Myocyte (in vitro differentiated cells): ENCODE results near the gene CMSS1. TPM values are rescaled to one million over a fixed set of nuclear protein-coding genes. Genes with fewer than 3 reads are reported as not detected.

ENCODE experiments used
- DNase-seq: peaks from one replicate; pipeline ENCODE4 v3.0.0-alpha.2; 2012; ENCODE audit warnings: low read depth
- total RNA-seq: library from RNA; depleted of rRNA; stranded (reverse); fragments of >200 nt; gene quantifications from 2 replicates; pipeline ENCODE4 v1.2.3, GENCODE V29; 2014

Gene CMSS1
- total RNA-seq, 1 donor from 2014 or later: 27.2 TPM

DNA sequence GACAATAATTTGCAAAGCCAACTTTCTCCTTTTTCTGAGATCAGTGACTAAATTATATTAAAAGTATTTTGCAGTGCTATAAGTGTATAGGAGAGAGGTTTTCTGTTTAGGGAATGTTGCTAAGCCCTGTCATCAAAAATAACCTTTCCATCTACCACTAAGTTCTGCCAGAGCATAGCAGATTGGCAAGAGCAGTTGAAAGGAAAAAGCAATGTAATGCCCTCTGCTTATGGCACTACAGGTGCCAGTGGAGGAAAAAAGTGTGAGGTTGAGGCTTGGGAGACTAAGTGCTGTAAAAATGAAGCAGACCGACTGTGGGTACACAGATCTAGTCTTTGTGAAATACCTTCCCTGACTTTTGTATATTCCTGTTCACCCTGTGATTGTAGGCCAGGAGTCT lies 285.1 kb downstream of the CMSS1 start:
- DNase-seq: no peak

DNA sequence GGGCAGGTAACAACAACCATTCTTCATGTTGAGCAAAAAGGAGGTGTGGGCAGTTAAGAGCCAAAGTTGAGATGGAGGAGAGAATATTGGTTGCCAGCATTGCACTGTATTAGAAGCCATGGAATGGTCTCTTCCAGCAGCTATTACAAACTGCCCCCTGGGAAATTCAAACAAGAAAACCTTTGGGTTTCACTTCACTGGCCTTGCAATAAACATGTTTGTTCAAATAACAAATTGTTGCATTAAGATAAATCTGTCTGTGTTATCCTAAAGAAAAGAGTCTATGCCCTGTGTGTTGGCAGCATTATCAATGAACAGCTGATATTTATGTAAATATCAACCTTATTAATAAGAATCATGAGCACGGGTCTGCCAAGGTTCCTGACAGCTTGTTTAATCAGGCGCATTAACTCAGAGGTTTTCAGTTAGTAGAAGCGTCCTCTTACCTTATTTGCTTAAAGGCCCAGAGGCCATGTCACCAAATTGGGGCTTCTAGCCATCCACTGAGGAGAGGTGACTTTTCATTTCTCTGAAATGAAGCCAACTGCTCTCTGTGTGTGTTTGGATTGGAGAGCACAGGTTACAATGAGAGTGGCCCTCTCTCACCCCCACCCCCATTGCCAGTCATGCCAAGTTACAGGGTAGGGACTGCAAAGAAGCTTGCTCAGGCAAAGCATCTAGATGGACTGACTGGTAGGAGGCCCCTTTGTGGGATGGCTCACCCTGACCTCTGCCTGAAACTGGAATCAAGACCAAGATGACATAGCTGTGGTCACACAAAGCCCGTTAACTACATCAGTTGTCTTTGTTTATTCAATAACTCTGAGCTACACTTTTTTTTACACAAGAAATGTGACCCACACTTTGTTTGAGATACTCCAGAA lies 286.1 kb downstream of the CMSS1 start:
- peak; percentile 87 for DNase-seq

GRCh38 chr3:100104442-100104798 lies 286.8 kb downstream of the CMSS1 start:
- no peak for DNase-seq

GRCh38 chr3:100104817-100105413 lies 287.3 kb downstream of the CMSS1 start:
- no peak for DNase-seq

- no peak for DNase-seq
Observed at GRCh38 chr3:100105501-100105900, 287.8 kb downstream of the CMSS1 start.

DNA sequence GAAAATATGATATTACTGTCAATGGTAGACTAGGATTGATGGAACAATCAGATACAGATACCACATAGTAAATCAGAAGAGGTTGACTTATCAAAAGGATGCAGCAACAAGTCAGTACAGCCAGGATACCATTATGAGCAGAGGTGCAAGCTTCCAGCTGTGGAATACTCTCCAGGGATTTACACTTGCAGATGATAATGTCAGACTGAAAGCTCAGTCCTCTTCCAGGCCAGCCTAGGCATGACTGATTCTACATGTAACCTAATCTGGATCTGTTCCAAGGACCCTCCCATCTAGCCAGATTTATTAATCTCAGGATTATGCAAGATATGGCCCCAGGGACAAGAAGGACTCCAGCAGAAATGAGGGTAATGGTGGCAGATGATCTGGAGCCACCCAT lies 288.4 kb downstream of the CMSS1 start:
- no peak for DNase-seq

DNA sequence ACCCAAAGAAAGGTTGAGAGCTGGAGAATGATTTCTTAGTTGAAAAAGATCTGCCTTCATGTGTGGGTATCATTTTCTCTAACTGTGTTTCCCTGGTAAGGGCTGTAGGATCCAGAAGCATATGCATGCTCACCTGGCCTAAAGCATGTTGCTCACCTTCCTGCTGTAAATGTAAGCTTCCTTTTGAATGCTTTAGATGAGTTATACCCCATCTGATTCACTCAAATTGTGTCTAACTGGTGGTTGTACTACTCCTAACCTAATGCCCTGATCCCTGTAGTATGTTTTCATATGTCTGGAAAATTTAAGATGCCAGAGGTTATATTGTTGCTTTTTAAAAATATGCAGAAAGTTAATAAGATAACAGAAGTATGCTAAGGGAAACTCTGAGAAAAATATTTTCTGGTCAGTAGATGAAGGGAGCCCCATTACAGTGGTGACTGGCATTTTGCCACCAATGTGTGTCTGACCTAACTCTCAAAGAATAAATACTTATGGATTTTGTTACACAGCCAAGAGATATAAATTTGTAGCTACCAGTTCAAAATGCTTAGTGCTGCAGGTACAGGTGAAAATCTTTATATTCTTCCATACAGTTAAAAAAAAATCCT lies 289.0 kb downstream of the CMSS1 start:
- DNase-seq: no peak

- no peak for DNase-seq
Observed at GRCh38 chr3:100107221-100107814, 289.7 kb downstream of the CMSS1 start.

DNA sequence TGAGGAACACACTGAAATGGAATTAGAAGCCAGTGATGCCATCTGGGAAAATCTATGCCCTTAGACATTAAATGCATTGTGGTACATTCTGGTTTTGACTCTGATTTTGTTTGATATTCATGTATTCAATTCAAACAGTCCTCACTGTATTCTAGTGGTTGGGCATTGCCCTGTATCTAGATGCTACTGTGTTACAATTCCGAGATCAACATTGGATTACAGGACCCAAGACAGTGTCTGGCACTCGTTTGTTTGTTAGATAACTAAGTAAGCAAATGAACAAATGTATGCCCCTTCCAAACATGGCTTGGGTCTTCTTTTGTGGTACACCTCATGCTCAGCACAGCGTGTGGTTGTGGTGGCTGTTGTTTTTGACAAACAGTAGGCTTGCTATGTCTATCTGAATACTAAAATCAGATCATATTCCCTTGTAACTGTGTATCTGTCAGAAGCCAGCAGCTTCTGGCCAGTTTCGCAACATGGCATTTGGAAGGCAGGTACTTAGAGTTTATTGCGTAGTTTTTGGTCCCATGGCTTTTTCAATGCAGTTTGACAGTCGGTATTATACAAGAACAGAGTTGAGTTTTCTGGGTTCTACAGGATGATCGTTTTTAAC lies 290.9 kb downstream of the CMSS1 start:
- peak; percentile 57 for DNase-seq

DNA sequence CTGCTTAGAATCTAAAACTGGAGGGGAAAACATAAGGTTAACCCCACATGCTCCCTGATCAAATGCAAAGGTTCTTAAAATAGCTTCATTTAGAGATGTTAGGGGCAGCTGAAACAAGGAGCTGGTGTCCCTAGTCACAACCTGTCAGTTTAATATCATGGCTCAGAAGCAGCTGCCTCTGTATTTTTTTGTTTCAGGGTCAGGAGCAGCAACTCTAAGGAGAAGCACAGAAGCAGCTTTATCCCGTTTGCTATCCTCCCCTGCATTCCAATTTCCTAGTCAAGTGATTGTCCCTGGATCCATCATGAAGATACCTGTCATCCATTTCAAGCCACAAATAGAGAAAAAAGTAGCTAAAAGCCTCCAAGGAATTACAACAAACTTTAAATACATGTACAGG lies 292.5 kb downstream of the CMSS1 start:
- peak; percentile 72 for DNase-seq

DNA sequence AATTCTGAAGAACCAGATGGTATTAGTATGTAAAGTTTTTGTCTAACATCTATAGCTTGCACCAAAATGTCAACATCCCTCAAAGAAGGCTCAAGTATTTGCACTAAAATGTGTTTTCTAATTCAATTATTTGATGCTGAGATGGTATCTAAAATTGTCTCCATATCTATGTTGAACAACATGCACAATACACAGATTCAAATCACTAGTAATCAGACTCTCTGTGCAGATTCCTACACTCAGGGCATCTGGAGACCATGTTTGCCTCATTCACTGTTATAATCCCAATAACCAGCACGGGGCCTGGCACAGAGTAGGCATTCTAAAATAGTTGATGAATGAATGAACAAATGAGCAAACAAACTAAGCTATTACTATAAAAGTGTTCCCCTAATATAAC lies 294.1 kb downstream of the CMSS1 start:
- no peak for DNase-seq

GRCh38 chr3:100113723-100114412 lies 296.2 kb downstream of the CMSS1 start:
- DNase-seq: no peak

- DNase-seq: peak; percentile 62
Observed at GRCh38 chr3:100114413-100115030, 296.9 kb downstream of the CMSS1 start, which contains the start of gene FILIP1L. Gene FILIP1L, minus strand, starts transcription at chr3:100114501.

DNA sequence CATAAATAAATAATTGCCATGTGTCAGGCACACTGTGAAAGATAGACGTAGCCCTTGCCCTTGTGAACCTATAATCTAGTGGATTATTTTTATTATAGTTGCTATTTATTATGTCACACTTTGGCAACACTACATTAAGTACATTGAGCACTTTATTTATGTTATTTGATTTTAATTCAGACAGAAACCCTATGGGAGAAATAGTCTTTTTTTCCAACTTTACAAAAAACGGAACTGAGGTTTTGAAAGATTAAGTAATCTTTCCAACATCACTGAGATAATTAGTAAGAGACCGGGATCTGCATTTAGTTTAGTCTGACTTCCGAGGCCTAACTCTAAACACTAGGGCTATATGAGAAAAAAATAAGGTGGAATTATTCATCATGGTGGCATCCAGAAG lies 299.4 kb downstream of the CMSS1 start:
- no peak for DNase-seq

DNA sequence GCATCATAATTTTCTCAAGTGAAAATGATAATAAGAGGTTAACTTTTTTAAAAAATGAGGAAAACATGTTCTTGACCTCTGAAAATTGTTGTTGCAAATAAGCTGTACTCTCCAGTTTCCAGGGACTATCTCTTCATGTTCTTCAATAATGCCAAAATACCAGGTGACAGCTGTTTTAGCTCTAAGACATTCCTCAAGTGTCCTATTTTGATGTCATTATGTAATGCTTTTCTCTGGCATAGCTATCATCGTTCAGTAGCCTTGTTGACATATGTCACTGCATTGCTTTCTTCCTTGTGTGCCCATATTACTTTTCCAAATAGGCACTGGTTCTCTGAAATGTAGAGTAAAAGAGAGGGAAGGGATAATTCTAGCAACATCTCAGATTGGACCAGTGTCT lies 302.4 kb downstream of the CMSS1 start:
- peak; percentile 78 for DNase-seq

DNA sequence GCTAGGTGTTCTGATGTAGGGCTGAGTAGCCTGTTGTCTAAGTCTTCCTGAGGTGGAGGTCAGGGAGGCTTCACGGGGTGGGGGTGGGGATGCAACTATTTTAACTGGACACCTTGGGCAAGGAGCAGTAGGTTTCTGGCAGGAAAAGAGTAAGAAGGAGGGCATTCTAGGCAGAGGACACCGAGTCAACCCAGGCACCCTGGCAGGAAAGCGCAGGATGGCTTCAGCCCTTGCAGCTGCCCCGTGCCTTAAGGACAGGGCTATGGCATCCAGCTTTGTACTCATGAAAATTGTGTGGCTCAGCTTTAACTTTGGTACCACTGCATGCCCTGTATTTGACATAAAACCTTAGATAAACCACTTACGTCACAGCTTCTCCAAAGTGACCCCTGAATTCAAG lies 303.0 kb downstream of the CMSS1 start:
- no peak for DNase-seq

DNA sequence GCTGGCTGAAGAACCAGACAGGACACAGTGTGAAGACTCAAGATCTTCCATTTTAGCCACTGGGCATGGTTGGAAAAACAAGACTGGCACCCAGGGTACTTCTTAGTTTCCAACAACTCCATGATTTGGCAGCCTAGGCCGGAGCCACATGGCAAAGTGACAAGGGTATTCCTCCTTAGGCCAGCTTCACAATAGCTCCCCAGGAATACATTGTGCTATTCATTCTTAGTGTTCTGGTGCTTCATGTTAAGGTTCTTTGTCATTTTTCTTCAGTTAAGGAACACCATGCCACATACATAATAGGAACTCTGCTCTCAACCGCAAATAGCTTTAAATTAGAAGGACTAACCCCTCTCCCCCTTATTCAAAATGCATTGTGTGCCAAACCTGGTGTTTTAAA lies 304.7 kb downstream of the CMSS1 start:
- DNase-seq: no peak

DNA sequence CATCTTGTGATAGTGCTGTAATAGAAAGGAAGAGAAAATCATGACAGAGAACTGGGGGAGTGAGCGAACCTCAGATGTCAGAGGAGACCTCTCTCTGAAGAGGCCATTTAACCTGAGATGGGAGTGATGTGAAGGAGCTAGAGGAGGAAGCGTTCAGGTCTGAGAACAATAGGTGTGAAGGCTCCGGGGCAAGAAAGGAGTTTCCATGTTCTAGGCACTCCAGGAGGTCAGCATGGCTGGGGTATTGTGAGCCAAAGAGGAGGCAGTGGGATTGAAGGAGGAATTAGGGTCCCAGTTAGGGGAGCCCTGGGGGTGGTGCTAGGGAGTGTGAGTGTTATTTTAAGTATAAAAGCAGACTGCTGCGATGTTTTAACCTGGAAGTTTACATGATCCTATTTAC lies 305.4 kb downstream of the CMSS1 start:
- no peak for DNase-seq

GRCh38 chr3:100124201-100124761 lies 306.6 kb downstream of the CMSS1 start:
- DNase-seq: no peak
